GM21447 (cell line): ENCODE data around the gene PAWR.
"Not testable (repeated sequence)": the region's sequence is repeated elsewhere in the genome, so short reads cannot be mapped to it uniquely, and the experiment has no call there.

Experiments
- ATAC-seq: cut with Tn5 transposase; IDR thresholded peaks from one replicate; pipeline ENCODE4 v1.9.1; 2021; ENCODE audit not compliant: unreplicated experiment

The PAWR gene

GRCh38 chr12:79596719-79597350, 93.9 kb downstream of the PAWR start:
- ATAC-seq = no peak

DNA sequence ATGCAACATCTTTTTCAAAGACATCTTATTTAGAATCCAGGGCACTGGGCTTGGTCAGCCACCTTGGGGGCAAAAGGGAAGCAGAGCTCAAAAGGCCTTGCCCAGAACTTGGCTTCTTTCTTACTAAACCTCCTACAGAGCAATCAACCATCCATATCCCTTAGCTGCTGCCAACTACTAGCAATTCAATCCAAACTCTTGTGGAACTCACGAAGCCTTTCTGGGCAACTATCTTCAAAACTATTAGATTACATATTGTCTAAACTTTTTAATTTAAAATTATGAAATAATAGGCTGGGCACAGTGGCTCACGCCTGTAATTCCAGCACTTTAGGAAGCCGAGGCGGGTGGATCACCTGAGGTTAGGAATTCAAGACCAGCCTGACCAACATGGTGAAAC, 95.5 kb downstream of the PAWR start:
- ATAC-seq = no peak

DNA sequence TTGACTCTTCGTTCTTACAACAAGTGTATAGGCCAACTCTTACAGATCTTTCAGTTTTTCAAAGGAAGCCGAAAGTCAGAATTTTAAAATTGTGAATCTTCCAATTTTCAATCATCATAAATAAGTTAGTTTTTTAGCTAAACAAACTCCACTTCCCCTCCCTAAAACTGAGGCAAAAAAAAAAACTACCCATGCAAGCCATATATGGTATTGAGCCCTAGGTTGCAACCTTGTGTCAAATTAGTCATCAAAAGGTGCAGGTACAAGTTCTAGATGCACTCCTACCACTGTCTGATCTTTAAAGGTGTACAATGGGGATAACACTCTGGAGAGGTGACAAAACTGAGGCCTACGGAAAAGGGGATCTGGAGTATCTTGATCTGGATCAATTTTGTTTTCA, 97.9 kb downstream of the PAWR start:
- no peak for ATAC-seq

- no peak for ATAC-seq
Measured at GRCh38 chr12:79591988-79592387, 98.8 kb downstream of the PAWR start.

GRCh38 chr12:79590751-79591150, 100.0 kb downstream of the PAWR start:
- ATAC-seq = no peak

DNA sequence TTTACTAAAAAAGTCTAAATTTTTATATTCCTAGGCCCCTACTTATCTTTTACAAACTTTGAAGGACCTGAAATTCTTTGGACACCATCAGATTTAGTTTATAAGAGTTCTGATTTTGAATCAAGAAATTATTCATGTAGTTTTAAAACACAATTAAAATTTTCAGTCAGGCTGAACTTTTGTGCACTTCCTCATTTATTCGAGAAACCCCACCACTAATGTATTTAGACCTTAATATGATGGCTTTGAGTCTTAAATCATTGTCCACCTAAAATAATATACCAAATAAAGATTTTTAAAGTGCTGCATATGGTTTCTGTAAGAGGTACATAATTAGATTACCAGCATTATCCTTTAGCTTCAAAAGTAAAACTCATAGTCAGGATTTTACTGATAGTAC, 103.4 kb downstream of the PAWR start:
- no peak for ATAC-seq

DNA sequence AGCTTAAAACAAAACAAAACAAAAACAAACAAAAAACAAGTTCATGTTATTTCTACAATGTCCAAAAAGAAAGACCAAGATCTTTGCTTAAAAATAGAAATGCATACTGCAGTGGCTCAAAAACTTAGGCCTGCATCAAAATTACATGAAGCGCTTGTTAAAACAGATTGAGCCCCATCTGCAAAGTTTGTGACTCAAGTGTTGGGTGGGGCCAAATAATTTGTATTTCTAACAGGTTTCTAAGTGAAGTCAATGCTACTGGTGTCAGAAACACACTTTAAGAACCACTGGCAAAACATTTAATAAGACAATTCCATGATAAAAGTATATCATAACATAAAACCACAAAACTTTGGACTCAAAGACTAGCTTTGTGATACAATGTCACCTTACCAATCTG, 105.6 kb downstream of the PAWR start:
- ATAC-seq = no peak

DNA sequence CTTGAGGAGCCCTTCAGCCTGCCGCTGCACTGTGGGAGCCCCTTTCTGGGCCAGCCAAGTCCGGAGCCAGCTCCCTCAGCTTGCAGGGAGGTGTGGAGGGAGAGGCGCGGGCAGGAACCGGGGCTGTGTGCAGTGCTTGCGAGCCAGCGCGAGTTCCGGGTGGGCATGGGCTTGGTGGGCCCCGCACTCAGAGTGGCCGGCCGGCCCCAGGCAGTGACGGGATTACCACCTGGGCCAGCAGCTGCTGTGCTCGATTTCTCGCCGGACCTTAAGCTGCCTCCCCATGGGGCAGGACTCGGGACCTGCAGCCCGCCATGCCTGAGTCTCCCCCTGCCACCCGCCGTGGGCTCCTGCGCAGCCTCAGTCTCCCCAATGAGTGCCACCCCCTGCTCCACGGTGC, 116.9 kb downstream of the PAWR start:
- no peak for ATAC-seq

GRCh38 chr12:79569679-79570078, 121.1 kb downstream of the PAWR start:
- no peak for ATAC-seq

DNA sequence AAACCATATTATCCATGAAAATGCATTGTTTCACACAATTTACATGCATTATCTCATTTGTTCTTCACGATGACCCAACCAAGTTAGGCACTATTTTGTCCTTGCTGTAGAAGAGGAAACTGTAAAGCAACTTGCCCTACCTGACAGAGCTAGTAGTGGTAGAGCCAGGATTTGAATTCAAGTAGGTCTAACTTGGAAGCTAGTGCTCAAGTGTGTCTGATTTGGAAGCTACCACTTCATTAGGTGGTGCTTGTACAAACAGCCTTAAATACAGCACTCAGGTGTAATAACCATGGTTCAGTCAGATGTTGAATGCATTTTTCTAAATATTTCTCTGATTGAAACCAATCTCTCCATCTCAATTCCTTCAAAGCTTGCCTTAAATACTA, 123.6 kb downstream of the PAWR start:
- ATAC-seq = no peak

DNA sequence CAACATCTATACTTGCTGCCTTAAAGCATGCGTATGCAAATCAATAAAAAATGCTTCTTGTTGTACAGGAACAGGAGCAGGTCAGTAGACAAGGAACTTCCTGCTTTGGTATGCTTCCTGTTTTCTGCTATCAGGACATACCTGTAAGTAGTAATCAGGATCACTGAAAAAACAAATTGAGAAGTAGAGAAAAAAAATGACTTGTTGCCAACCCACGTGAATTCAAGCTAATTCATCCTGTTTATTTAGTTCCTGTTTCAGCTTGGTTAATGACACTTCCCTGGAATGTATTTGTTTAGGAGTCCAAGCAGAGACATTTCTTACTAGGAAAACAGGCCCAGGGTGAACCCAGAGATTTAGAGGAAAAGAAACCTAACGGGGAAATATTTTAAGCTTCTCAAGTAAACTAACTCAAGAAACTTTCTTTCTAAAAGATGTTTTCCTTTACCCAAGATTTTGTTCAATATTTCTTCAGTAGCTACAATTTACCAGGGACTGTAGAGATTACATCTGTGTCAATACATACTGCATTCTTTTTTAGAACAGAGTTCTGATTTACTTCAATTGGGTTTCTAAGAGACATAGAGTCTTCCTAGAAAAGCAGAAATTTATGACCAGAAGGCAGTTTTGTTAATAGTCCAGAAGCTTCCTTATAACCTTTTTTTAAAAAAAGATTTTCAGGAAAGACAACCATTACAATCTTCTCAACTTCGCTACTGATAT, 124.2 kb downstream of the PAWR start:
- ATAC-seq = no peak

- not testable (repeated sequence) for ATAC-seq
Measured at GRCh38 chr12:79564727-79565350, 125.9 kb downstream of the PAWR start.

- ATAC-seq = no peak
Measured at GRCh38 chr12:79563021-79563740, 127.6 kb downstream of the PAWR start.

DNA sequence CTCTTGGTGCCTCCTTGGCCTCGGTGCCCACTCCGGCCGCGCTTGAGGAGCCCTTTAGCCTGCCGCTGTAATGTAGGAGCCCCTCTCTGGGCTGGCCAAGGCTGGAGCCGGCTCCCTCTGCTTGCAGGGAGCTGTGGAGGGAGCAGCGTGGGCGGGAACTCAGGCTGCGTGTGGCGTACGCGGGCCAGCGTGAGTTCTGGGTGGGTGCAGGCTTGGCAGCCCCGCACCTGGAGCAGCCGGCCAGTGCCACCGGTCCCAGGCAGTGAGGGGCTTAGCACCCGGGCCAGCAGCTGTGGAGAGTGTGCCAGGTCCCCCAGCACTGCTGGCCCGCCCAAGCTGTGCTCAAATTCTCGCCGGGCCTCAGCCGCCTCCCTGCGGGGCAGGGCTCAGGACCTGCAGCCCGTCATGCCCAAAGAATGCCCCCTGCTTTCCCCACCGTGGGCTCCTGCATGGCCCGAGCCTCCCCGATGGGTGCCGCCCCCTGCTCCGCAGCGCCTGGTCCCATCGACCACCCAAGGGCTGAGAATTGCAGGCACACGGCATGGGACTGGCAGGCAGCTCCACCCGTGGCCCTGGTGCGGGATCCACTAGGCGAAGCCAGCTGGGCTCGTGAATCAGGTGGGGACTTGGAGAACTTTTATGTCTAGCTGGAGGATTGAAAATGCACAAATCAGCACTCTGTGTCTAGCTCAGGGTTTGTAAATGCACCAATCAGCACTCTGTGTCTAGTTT, 129.2 kb downstream of the PAWR start:
- ATAC-seq = no peak

- no peak for ATAC-seq
Measured at GRCh38 chr12:79560225-79560889, 130.4 kb downstream of the PAWR start.

DNA sequence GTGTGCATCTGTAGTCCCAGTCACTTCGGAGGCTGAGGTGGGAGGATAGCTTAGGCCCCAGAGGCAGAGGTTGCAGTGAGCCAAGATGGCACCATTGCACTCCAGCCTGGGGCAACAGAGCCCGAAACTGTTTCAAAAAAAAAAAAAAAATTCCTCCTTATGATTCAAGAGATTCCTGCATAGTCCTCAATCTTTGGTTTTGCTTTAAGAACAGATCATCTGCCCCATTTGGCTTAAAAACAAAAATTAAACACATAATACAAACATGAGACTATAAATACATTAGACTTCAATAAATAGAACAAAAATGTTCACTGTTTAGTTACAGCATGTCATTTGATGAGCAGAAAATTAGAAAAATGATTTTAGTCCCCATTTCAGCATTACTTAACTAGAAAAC, 131.2 kb downstream of the PAWR start:
- ATAC-seq = no peak

- ATAC-seq = no peak
Measured at GRCh38 chr12:79558924-79559469, 131.8 kb downstream of the PAWR start.

DNA sequence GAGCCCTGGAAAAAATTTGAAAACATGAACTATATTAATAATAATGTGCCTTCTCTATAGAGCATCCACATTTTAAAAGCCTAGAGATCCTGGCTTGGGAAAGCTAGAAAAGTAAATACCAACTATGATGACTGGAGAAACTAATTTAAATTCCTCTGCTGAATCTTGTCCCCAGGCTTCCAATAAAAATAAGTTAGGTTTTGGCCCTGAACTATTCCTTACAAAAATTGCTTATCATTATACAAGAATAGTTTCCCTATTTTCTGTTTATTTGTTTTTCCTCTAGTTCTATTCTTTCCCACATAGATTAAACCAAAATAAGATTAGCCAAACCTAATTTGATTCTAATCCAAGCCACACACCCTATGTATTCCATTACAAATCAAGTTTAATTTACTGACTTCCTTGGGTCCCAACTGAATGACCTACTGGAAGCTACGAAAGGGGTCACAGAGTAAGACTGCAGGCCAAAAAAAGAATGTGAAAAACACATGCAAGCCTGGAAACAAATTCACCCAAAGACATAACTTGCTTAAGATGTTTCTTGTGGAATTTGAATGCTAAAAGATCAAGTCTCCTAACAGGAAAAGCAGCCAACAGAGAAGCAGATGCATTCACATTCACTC, 133.0 kb downstream of the PAWR start:
- ATAC-seq = no peak

DNA sequence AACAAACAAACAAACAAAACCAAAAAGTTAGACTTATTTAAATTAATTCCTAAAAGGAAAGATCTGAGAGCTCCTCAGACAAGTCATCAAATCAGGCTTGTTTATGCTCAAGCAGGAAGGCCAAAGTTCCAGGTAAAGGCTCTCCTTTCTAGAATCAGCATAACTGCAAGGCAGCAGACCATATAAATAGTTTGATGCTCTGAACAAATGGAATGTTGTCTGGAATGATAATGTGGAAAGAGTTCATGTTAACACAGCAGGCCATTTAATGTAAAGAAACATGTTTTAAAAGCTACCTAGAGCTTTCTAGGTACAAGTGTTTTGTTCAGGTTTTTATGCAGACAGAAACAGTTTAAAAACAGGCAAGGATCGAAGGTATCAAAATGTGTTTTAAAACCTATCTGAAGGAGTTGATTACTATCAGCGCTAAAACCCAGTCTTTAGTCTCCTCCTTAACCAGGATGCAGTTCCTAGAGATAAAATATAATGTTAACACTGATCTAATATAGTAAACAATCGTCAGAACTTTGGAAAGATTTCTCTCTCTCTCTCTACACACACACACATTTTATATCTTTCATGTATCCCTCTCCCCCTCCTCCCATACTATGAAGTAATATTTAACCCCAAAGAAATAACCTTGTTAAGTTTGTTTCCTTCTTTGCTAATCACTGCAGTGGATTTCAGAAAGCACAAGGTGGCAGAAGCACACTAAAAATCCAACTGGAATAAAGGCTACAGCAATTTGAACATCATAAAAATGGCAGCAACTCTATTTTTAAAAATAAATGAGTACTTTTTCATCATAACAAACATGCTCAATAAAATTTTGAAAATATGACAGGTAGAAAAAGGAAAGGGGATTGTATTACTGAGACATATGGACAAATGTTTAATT, 135.5 kb downstream of the PAWR start:
- ATAC-seq = peak; percentile 69
